Suppressor macrophage (primary cell): ENCODE measurements around the gene OR9A2.

Experiments used
- DNase-seq, 4 experiments: peaks; one replicate each; pipeline ENCODE4 v3.0.0-alpha.2; 2020 to 2022
- total RNA-seq, 17 experiments: gene quantifications; one replicate each; lab custom pipeline; 2026; ENCODE audit warnings: mixed read lengths in 6 of 17, inconsistent platforms in 3 of 17; lab: John Stamatoyannopoulos, UW

The OR9A2 gene
- total RNA-seq, result 0 to 0.77 (median 0.13) reads per million in 17 experiments

GRCh38 chr7:143027032-143027431 lies at the start of gene OR9A2:
OR9A2 (minus strand) TSS chr7:143027132; CDS start chr7:143027132, 0 bp downstream.
- no peak for DNase-seq

- DNase-seq, result no peak
Observed at GRCh38 chr7:143074141-143074540, 47.2 kb upstream of the OR9A2 start.

- DNase-seq, result no peak
Observed at GRCh38 chr7:143073556-143073955, 46.6 kb upstream of the OR9A2 start.

- DNase-seq, result no peak
Observed at GRCh38 chr7:143069912-143070500, 43.1 kb upstream of the OR9A2 start.

GRCh38 chr7:143068446-143068845 lies 41.5 kb upstream of the OR9A2 start:
- DNase-seq, result no peak

GRCh38 chr7:143063741-143064140 lies 36.8 kb upstream of the OR9A2 start:
- no peak for DNase-seq

GRCh38 chr7:143055754-143056153 lies 28.8 kb upstream of the OR9A2 start:
- no peak for DNase-seq

- no peak for DNase-seq
Observed at GRCh38 chr7:143054621-143055020, 27.7 kb upstream of the OR9A2 start.

- DNase-seq, result no peak
Observed at GRCh38 chr7:143052041-143052440, 25.1 kb upstream of the OR9A2 start, which contains the start of gene OR6V1. OR6V1 (plus strand) TSS chr7:143052341; CDS start chr7:143052341, 0 bp downstream.

- DNase-seq, result no peak
Observed at GRCh38 chr7:143050931-143051330, 24.0 kb upstream of the OR9A2 start.

GRCh38 chr7:143049362-143049761 lies 22.4 kb upstream of the OR9A2 start:
- DNase-seq, result peak; percentile 44 to 63 (median 52)

- peak; percentile 26 to 65 (median 40) for DNase-seq
Observed at GRCh38 chr7:143048827-143049226, 21.9 kb upstream of the OR9A2 start.

- DNase-seq, result peak; percentile 66 to 86 (median 76)
Observed at GRCh38 chr7:143047326-143047725, 20.4 kb upstream of the OR9A2 start.

GRCh38 chr7:143046426-143046851 lies 19.5 kb upstream of the OR9A2 start:
- peak; percentile 37 to 71 (median 54) for DNase-seq

- no peak for DNase-seq
Observed at GRCh38 chr7:143043391-143043790, 16.5 kb upstream of the OR9A2 start.

GRCh38 chr7:143042790-143043271 lies 15.9 kb upstream of the OR9A2 start:
- DNase-seq, result no peak

- DNase-seq, result no peak
Observed at GRCh38 chr7:143042159-143042789, 15.3 kb upstream of the OR9A2 start.

- DNase-seq, result no peak
Observed at GRCh38 chr7:143041346-143041745, 14.4 kb upstream of the OR9A2 start.

GRCh38 chr7:143040209-143040715 lies 13.3 kb upstream of the OR9A2 start:
- DNase-seq, result no peak

- no peak for DNase-seq
Observed at GRCh38 chr7:143038635-143039034, 11.7 kb upstream of the OR9A2 start.

- DNase-seq, result no peak
Observed at GRCh38 chr7:143027683-143028082, 751 bp upstream of the OR9A2 start.

GRCh38 chr7:143025371-143025770 lies 1.6 kb downstream of the OR9A2 start:
- DNase-seq, result no peak

- no peak for DNase-seq
Observed at GRCh38 chr7:143023047-143023446, 3.9 kb downstream of the OR9A2 start.

- DNase-seq, result peak in 1 of 4 experiments; percentile 13
Observed at GRCh38 chr7:143018931-143019330, 8.0 kb downstream of the OR9A2 start.
